ENCODE measurements around the gene PACSIN2. TPM values are rescaled to one million over a fixed set of nuclear protein-coding genes. Genes with fewer than 3 reads are reported as not detected.

Gene PACSIN2
- polyA plus RNA-seq, 2 of the 4 experiments (the other 2 are of a cell fraction): 60.3 to 94.0 TPM

DNA sequence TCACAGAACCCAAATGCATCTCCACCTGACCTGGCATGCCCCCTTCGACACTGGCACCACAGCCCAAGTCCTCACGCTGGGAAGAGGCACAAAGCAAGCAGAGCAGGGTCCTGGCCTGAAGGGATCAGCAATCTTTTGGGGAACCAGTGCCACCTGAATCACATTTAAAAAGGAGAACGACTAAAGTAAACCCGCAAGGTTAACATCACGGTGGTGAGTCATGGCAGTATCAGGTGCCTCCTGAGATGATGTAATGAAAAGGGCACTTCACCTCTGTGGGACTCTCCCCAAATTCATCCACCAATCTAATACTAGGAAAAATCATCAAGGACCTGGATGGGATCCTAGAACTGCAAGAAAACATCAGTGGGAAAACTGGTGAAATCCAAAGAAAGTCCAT, 44.9 kb downstream of the PACSIN2 start:
- CTCF ChIA-PET: interaction anchor here (0.7 to 1.1 kb wide), 2 partner anchors 20 to 48 kb away, joined by 3 to 4 read pairs; no protein-coding TSS in a partner anchor
- Histone ChIP-seq H3K4me3 (no peak overlapping the region), H3K27ac (peak overlapping the region in 1 of 2 experiments; percentile 58; a peak in 1 of 6 replicates), H3K4me2 (no peak overlapping the region; the same call in 2 of the 3 replicates), H3K4me1 (peaks cover 47% of the 10 kb centered on the region), H3K9me3 (no peaks in the 10 kb centered on the region)
- 69% methylated on average over 5 of the region's 5 CpGs for WGBS (ENCODE audit: missing lambda C conversion rate)
- DNase-seq (ENCODE audit: low read depth in 1 of 2, low spot score in 1 of 2) (no peak), FAIRE-seq (no peak), ATAC-seq (no peak)
- POLR2A ChIA-PET: no interaction called here
- TF ChIP-seq, protein P1, sequence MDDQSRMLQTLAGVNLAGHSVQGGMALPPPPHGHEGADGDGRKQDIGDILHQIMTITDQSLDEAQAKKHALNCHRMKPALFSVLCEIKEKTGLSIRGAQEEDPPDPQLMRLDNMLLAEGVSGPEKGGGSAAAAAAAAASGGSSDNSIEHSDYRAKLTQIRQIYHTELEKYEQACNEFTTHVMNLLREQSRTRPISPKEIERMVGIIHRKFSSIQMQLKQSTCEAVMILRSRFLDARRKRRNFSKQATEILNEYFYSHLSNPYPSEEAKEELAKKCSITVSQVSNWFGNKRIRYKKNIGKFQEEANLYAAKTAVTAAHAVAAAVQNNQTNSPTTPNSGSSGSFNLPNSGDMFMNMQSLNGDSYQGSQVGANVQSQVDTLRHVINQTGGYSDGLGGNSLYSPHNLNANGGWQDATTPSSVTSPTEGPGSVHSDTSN (IDR thresholded peaks at IDR 0.05): no peak
- no peak for TF ChIP-seq FOSL2 (IDR thresholded peaks at IDR 0.05)
- peak; percentile 44 for TF ChIP-seq FOSL2 (CRISPR knock-in tag; IDR thresholded peaks at IDR 0.05)

DNA sequence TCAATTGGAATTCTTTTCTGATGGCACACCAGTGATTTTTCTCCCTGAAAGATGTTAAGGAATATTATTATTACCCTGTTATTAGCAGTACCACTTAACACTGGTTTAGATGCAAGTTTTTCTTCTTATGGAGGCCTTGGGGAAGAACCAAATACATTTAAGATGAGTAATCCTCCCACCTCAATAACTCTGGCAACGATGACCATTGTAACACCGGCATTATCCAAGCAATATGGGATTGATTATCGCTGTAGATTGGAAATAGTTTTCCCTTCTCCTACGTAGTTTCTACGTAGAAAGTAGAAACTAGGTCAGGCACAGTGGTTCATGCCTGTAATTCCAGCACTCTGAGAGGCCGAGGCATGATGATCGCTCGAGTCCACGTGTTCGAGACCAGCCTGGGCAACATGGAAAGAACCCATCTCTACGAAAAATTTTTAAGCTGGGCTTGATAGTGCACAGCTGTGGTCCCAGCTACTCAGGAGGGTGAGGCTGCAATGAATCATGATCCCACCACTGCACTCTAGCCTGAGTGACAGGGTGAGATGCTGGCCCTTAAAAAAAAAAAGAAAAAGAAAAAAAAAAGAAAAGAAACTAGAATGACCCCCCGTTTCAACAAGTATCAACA, 45.5 kb downstream of the PACSIN2 start:
- ATAC-seq: no peak
- Histone ChIP-seq H3K4me1 (peaks cover 49% of the 10 kb centered on the region), H3K9me3 (no peaks in the 10 kb centered on the region), H3K4me3 (no peak overlapping the region), H3K4me2 (no peak overlapping the region; the same call in 2 of the 3 replicates), H3K27ac (peak overlapping the region in 1 of 2 experiments; percentile 58; a peak in 1 of 6 replicates)
- TF ChIP-seq MAFK (IDR thresholded peaks at IDR 0.05; ENCODE audit: partially characterized antibody): no peak
- TF ChIP-seq HOXB5 (CRISPR knock-in tag; IDR thresholded peaks at IDR 0.05): no peak
- TF ChIP-seq RAD21 (conservative IDR thresholded peaks at IDR 0.05 in 1 of 2, IDR thresholded peaks at IDR 0.05 in 1 of 2): no peak
- TF ChIP-seq, protein P2, sequence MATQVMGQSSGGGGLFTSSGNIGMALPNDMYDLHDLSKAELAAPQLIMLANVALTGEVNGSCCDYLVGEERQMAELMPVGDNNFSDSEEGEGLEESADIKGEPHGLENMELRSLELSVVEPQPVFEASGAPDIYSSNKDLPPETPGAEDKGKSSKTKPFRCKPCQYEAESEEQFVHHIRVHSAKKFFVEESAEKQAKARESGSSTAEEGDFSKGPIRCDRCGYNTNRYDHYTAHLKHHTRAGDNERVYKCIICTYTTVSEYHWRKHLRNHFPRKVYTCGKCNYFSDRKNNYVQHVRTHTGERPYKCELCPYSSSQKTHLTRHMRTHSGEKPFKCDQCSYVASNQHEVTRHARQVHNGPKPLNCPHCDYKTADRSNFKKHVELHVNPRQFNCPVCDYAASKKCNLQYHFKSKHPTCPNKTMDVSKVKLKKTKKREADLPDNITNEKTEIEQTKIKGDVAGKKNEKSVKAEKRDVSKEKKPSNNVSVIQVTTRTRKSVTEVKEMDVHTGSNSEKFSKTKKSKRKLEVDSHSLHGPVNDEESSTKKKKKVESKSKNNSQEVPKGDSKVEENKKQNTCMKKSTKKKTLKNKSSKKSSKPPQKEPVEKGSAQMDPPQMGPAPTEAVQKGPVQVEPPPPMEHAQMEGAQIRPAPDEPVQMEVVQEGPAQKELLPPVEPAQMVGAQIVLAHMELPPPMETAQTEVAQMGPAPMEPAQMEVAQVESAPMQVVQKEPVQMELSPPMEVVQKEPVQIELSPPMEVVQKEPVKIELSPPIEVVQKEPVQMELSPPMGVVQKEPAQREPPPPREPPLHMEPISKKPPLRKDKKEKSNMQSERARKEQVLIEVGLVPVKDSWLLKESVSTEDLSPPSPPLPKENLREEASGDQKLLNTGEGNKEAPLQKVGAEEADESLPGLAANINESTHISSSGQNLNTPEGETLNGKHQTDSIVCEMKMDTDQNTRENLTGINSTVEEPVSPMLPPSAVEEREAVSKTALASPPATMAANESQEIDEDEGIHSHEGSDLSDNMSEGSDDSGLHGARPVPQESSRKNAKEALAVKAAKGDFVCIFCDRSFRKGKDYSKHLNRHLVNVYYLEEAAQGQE (IDR thresholded peaks at IDR 0.05): no peak
- no peak for TF ChIP-seq GATA3 (IDR thresholded peaks at IDR 0.05; ENCODE audit: borderline replicate concordance)
- TF ChIP-seq JUNB (IDR thresholded peaks at IDR 0.05): no peak
- no peak for TF ChIP-seq POLR2A (IDR thresholded peaks at IDR 0.05; ENCODE audit: low read length)
- no peak for TF ChIP-seq HEYL (CRISPR knock-in tag; IDR thresholded peaks at IDR 0.05)
- TF ChIP-seq RNF2 (IDR thresholded peaks at IDR 0.05; ENCODE audit: borderline replicate concordance, low read depth): no peak
- FAIRE-seq: no peak
- POLR2A ChIA-PET: no interaction called here
- WGBS (ENCODE audit: missing lambda C conversion rate): 91% methylated on average over 12 of the region's 12 CpGs
- CTCF ChIA-PET: interaction anchor here (0.6 kb wide), 1 partner anchor 35 kb away, joined by 3 read pairs; no protein-coding TSS in a partner anchor
- DNase-seq (ENCODE audit: low read depth in 1 of 2, low spot score in 1 of 2): no peak

DNA sequence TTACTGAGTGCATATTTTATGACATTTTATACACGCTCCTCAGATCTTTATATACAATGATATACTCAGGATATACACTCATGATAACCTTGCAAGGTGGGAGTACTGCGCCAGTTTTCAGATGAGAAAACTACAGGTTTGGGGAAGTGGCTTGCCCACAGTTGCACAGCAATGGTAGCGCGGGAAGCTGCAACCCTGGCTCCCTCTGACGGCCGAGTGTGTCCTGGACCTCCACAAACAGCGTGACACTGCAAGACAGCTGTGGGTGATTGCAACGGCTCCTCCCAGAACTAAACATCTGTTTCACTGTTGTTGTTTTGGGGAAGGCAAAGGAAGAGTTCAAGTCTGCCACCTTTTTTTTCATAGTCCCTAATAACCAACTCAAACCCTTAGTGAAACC, 47.0 kb downstream of the PACSIN2 start:
- H3K4me1 ChIP-seq: peaks cover 41% of the 10 kb centered on the region
- CTCF ChIA-PET: interaction anchor here (2.1 kb wide), 1 partner anchor 100 kb away, joined by 5 read pairs; no protein-coding TSS in a partner anchor
- POLR2A ChIA-PET: no interaction called here
- ATAC-seq (no peak), FAIRE-seq (no peak), DNase-seq (ENCODE audit: low read depth in 1 of 2, low spot score in 1 of 2) (no peak)
- WGBS (ENCODE audit: missing lambda C conversion rate): 94% methylated on average over 8 of the region's 8 CpGs
- H3K4me2 ChIP-seq: no peak overlapping the region
- H3K9me3 ChIP-seq: no peaks in the 10 kb centered on the region
- TF ChIP-seq HDAC2 (IDR thresholded peaks at IDR 0.05) (no peak), NPAS2 (CRISPR knock-in tag; IDR thresholded peaks at IDR 0.05; ENCODE audit: borderline replicate concordance) (no peak), ZSCAN20 (CRISPR knock-in tag; IDR thresholded peaks at IDR 0.05) (no peak), BHLHE40 (IDR thresholded peaks at IDR 0.05; ENCODE audit: low read depth, low read length) (no peak), TFCP2L1 (CRISPR knock-in tag; IDR thresholded peaks at IDR 0.05) (no peak), SMC3 (IDR thresholded peaks at IDR 0.05) (no peak), NR3C1 (IDR thresholded peaks at IDR 0.05) (no peak), MAFK (IDR thresholded peaks at IDR 0.05; ENCODE audit: partially characterized antibody) (no peak), SREBF2 (IDR thresholded peaks at IDR 0.05) (no peak), RARB (CRISPR knock-in tag; IDR thresholded peaks at IDR 0.05) (no peak), MAZ (IDR thresholded peaks at IDR 0.05; ENCODE audit: borderline replicate concordance, low read depth, low read length) (no peak), FOXS1 (CRISPR knock-in tag; IDR thresholded peaks at IDR 0.05) (no peak), CBX2 (IDR thresholded peaks at IDR 0.05; ENCODE audit: borderline replicate concordance, low read depth) (no peak)
- TF ChIP-seq, protein P3, sequence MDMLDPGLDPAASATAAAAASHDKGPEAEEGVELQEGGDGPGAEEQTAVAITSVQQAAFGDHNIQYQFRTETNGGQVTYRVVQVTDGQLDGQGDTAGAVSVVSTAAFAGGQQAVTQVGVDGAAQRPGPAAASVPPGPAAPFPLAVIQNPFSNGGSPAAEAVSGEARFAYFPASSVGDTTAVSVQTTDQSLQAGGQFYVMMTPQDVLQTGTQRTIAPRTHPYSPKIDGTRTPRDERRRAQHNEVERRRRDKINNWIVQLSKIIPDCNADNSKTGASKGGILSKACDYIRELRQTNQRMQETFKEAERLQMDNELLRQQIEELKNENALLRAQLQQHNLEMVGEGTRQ (IDR thresholded peaks at IDR 0.05): no peak
- TF ChIP-seq, protein P4, sequence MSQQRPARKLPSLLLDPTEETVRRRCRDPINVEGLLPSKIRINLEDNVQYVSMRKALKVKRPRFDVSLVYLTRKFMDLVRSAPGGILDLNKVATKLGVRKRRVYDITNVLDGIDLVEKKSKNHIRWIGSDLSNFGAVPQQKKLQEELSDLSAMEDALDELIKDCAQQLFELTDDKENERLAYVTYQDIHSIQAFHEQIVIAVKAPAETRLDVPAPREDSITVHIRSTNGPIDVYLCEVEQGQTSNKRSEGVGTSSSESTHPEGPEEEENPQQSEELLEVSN (IDR thresholded peaks at IDR 0.05; ENCODE audit: borderline replicate concordance, low read depth): no peak
- TF ChIP-seq, protein P5, sequence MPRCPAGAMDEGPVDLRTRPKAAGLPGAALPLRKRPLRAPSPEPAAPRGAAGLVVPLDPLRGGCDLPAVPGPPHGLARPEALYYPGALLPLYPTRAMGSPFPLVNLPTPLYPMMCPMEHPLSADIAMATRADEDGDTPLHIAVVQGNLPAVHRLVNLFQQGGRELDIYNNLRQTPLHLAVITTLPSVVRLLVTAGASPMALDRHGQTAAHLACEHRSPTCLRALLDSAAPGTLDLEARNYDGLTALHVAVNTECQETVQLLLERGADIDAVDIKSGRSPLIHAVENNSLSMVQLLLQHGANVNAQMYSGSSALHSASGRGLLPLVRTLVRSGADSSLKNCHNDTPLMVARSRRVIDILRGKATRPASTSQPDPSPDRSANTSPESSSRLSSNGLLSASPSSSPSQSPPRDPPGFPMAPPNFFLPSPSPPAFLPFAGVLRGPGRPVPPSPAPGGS (IDR thresholded peaks at IDR 0.05): no peak
- no peak overlapping the region for H3K27ac ChIP-seq
- H3K4me3 ChIP-seq: no peak overlapping the region

Data from A549 (cell line).